Measurements from ENCODE around the gene B3GLCT. TPM values are rescaled to one million over a fixed set of nuclear protein-coding genes. Genes with fewer than 3 reads are reported as not detected.

The B3GLCT gene
- polyA plus RNA-seq, 1 of the 3 experiments (the other 2 are of a cell fraction), result 2.4 TPM

DNA sequence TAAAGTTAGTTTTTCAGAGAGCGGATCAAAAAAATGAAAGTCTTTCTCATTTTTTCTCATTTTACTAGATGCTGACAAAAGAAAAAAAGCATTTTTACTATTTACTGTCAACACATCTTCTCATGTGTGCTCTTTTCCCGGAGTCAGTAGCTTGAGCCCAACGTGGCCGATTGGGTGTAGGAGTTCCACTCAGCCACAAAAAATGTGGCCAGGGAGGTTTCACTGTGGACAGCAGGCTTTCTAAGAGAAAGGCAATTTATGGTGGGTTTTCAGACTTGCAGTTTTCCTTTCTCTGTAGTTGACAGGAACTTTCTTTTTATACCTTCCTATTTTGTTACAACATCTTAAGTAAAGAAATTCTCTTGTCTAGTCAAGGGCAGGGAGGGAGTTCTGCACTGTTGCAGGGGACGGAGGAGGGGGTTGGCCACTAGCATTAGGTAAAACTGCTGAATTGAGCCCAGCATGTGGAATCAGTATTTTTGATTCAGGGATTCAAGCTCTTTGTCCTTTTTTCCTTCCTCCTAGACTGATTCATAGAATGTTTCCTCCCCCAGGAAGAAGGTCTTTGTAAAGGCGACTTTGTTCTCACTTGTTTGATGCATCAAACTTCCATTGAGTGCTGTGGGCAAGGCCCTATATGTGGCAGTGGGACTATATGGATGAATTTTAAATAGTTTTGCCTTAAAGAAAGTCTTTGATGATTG is 123.1 kb downstream of the B3GLCT start:
- no peak overlapping the region for H3K4me2 ChIP-seq
- ChIA-PET CTCF (no interaction called here), POLR2A (no interaction called here)
- no peaks in the 10 kb centered on the region for H3K9me3 ChIP-seq
- H4K20me1 ChIP-seq (ENCODE audit: insufficient read depth), result no peaks in the 10 kb centered on the region
- no peaks in the 10 kb centered on the region for H3K4me1 ChIP-seq (ENCODE audit: control insufficient read depth in 1 of 2, insufficient read depth in 2 of 2, low read depth in 1 of 2, low read length in 1 of 2)
- no peaks in the 10 kb centered on the region for H3K27me3 ChIP-seq (ENCODE audit: insufficient read depth)
- H3K4me3 ChIP-seq (ENCODE audit: low read depth in 2 of 2, low read length in 1 of 2), result no peak overlapping the region
- 95% methylated on average over 6 of the region's 6 CpGs for WGBS (ENCODE audit: low lambda C conversion rate)
- no peaks in the 10 kb centered on the region for H3K9me2 ChIP-seq
- H3F3A ChIP-seq (replicated peaks; ENCODE audit: insufficient read depth), result no peaks in the 10 kb centered on the region
- no peak overlapping the region for H2AFZ ChIP-seq (ENCODE audit: low read depth)
- H3K79me2 ChIP-seq (ENCODE audit: insufficient read depth), result no peaks in the 10 kb centered on the region
- TF ChIP-seq EP300 (IDR thresholded peaks at IDR 0.05; ENCODE audit: borderline replicate concordance in 1 of 2, low read depth in 1 of 2, low read length in 1 of 2) (no peak), CHD2 (IDR thresholded peaks at IDR 0.05; ENCODE audit: low read length, partially characterized antibody) (no peak), GATA2 (CRISPR knock-in tag; IDR thresholded peaks at IDR 0.05) (no peak), CTCF (IDR thresholded peaks at IDR 0.05) (no peak), POLR2AphosphoS5 (IDR thresholded peaks at IDR 0.05; ENCODE audit: low read depth, low read length) (no peak), RXRA (IDR thresholded peaks at IDR 0.05; ENCODE audit: borderline replicate concordance, low read depth) (no peak), USF1 (IDR thresholded peaks at IDR 0.05; ENCODE audit: borderline replicate concordance, low read depth) (no peak), FOXM1 (IDR thresholded peaks at IDR 0.05; ENCODE audit: low read depth) (no peak), MXI1 (IDR thresholded peaks at IDR 0.05; ENCODE audit: low read depth, low read length) (no peak), NRF1 (IDR thresholded peaks at IDR 0.05; ENCODE audit: low read depth, low read length) (no peak), SMC3 (IDR thresholded peaks at IDR 0.05; ENCODE audit: low read depth, low read length) (no peak), FOSL2 (IDR thresholded peaks at IDR 0.05; ENCODE audit: borderline replicate concordance, low read depth) (no peak), TEAD4 (IDR thresholded peaks at IDR 0.05; ENCODE audit: borderline replicate concordance, insufficient read depth) (no peak)
- TF ChIP-seq, protein P1, sequence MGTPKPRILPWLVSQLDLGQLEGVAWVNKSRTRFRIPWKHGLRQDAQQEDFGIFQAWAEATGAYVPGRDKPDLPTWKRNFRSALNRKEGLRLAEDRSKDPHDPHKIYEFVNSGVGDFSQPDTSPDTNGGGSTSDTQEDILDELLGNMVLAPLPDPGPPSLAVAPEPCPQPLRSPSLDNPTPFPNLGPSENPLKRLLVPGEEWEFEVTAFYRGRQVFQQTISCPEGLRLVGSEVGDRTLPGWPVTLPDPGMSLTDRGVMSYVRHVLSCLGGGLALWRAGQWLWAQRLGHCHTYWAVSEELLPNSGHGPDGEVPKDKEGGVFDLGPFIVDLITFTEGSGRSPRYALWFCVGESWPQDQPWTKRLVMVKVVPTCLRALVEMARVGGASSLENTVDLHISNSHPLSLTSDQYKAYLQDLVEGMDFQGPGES (IDR thresholded peaks at IDR 0.05; ENCODE audit: low read depth, low read length), result no peak
- no peak overlapping the region for H3K9ac ChIP-seq
- DNase-seq, result no peak
- H3K27ac ChIP-seq (ENCODE audit: low read depth in 2 of 2, low read length in 1 of 2), result no peak overlapping the region
- no peaks in the 10 kb centered on the region for H3K36me3 ChIP-seq (replicated peaks in 1 of 2; ENCODE audit: control insufficient read depth in 1 of 2, insufficient read depth in 2 of 2, low read length in 1 of 2)
